Measurements from ENCODE around the gene NOL3.

The NOL3 gene

GRCh38 chr16:67209565-67209964, 39.2 kb downstream of the NOL3 start:
- H4K8ac ChIP-seq (ENCODE audit: low read depth, low read length): no peak overlapping the region
- WGBS (ENCODE audit: extremely low coverage, insufficient coverage, low lambda C conversion rate): no CpG with 5 or more reads among the region's 8 CpGs
- H3K56ac ChIP-seq (ENCODE audit: low read length): no peak overlapping the region
- H3K79me1 ChIP-seq (ENCODE audit: low read length): no peaks in the 10 kb centered on the region
- H3K4me2 ChIP-seq (ENCODE audit: low read length): no peak overlapping the region
- DNase-seq: no peak
- no peak overlapping the region for H2AK5ac ChIP-seq (ENCODE audit: low read length)
- no peak overlapping the region for H2BK120ac ChIP-seq (ENCODE audit: low read depth, low read length)
- no peak overlapping the region for H3K9ac ChIP-seq (ENCODE audit: low read length)
- H3K27me3 ChIP-seq (ENCODE audit: insufficient read depth, low read length, poor library complexity): no peaks in the 10 kb centered on the region
- no peak overlapping the region for H3K18ac ChIP-seq (ENCODE audit: low read length)
- no peak overlapping the region for H2BK15ac ChIP-seq (replicated peaks; ENCODE audit: low read depth)
- H4K5ac ChIP-seq (ENCODE audit: low read length): no peak overlapping the region
- H3K4me1 ChIP-seq (ENCODE audit: control insufficient read depth, low read depth, low read length): no peaks in the 10 kb centered on the region
- no peak overlapping the region for H3K27ac ChIP-seq (ENCODE audit: low read depth, low read length)
- no peaks in the 10 kb centered on the region for H3K79me2 ChIP-seq (ENCODE audit: control insufficient read depth, insufficient read depth, low read length)
- H2BK5ac ChIP-seq (ENCODE audit: low read length): no peak overlapping the region
- H3K23ac ChIP-seq (ENCODE audit: low read length): no peak overlapping the region
- H3K4ac ChIP-seq (ENCODE audit: low read depth, low read length): no peak overlapping the region
- H3K4me3 ChIP-seq (ENCODE audit: low read length): no peak overlapping the region
- no peaks in the 10 kb centered on the region for H3K36me3 ChIP-seq (ENCODE audit: control insufficient read depth, insufficient read depth, low read length)

- Histone ChIP-seq H2BK5ac (ENCODE audit: low read length) (no peak overlapping the region), H2AK5ac (ENCODE audit: low read length) (no peak overlapping the region), H3K4ac (ENCODE audit: low read depth, low read length) (no peak overlapping the region), H3K56ac (ENCODE audit: low read length) (no peak overlapping the region), H3K79me1 (ENCODE audit: low read length) (no peaks in the 10 kb centered on the region), H3K27me3 (ENCODE audit: insufficient read depth, low read length, poor library complexity) (no peaks in the 10 kb centered on the region), H4K5ac (ENCODE audit: low read length) (no peak overlapping the region), H3K4me2 (ENCODE audit: low read length) (no peak overlapping the region), H4K8ac (ENCODE audit: low read depth, low read length) (no peak overlapping the region), H3K23ac (ENCODE audit: low read length) (no peak overlapping the region), H3K9ac (ENCODE audit: low read length) (no peak overlapping the region), H3K79me2 (ENCODE audit: control insufficient read depth, insufficient read depth, low read length) (no peaks in the 10 kb centered on the region), H2BK120ac (ENCODE audit: low read depth, low read length) (no peak overlapping the region), H3K4me3 (ENCODE audit: low read length) (no peak overlapping the region), H2BK15ac (replicated peaks; ENCODE audit: low read depth) (no peak overlapping the region), H3K4me1 (ENCODE audit: control insufficient read depth, low read depth, low read length) (no peaks in the 10 kb centered on the region), H3K36me3 (ENCODE audit: control insufficient read depth, insufficient read depth, low read length) (no peaks in the 10 kb centered on the region), H3K18ac (ENCODE audit: low read length) (no peak overlapping the region), H3K27ac (ENCODE audit: low read depth, low read length) (no peak overlapping the region)
- no CpG with 5 or more reads among the region's 25 CpGs for WGBS (ENCODE audit: extremely low coverage, insufficient coverage, low lambda C conversion rate)
- no peak for DNase-seq
Observed at GRCh38 chr16:67210069-67210937, 40.0 kb downstream of the NOL3 start.

- Histone ChIP-seq H4K5ac (ENCODE audit: low read length) (no peak overlapping the region), H4K8ac (ENCODE audit: low read depth, low read length) (no peak overlapping the region), H2BK120ac (ENCODE audit: low read depth, low read length) (no peak overlapping the region), H3K18ac (ENCODE audit: low read length) (no peak overlapping the region), H3K4me2 (ENCODE audit: low read length) (no peak overlapping the region), H3K79me1 (ENCODE audit: low read length) (no peaks in the 10 kb centered on the region), H3K79me2 (ENCODE audit: control insufficient read depth, insufficient read depth, low read length) (no peaks in the 10 kb centered on the region), H2AK5ac (ENCODE audit: low read length) (no peak overlapping the region), H3K27ac (ENCODE audit: low read depth, low read length) (no peak overlapping the region), H3K36me3 (ENCODE audit: control insufficient read depth, insufficient read depth, low read length) (no peaks in the 10 kb centered on the region), H3K4me1 (ENCODE audit: control insufficient read depth, low read depth, low read length) (no peaks in the 10 kb centered on the region), H3K4ac (ENCODE audit: low read depth, low read length) (no peak overlapping the region), H3K23ac (ENCODE audit: low read length) (no peak overlapping the region), H3K4me3 (ENCODE audit: low read length) (no peak overlapping the region), H2BK15ac (replicated peaks; ENCODE audit: low read depth) (no peak overlapping the region), H3K27me3 (ENCODE audit: insufficient read depth, low read length, poor library complexity) (no peaks in the 10 kb centered on the region), H2BK5ac (ENCODE audit: low read length) (no peak overlapping the region), H3K56ac (ENCODE audit: low read length) (no peak overlapping the region), H3K9ac (ENCODE audit: low read length) (no peak overlapping the region)
- WGBS (ENCODE audit: extremely low coverage, insufficient coverage, low lambda C conversion rate): no CpG with 5 or more reads among the region's 7 CpGs
- DNase-seq: no peak
Observed at GRCh38 chr16:67211674-67212073, 41.3 kb downstream of the NOL3 start.

- Histone ChIP-seq H3K23ac (ENCODE audit: low read length) (no peak overlapping the region), H3K79me2 (ENCODE audit: control insufficient read depth, insufficient read depth, low read length) (no peaks in the 10 kb centered on the region), H3K4me1 (ENCODE audit: control insufficient read depth, low read depth, low read length) (no peaks in the 10 kb centered on the region), H3K4ac (ENCODE audit: low read depth, low read length) (no peak overlapping the region), H3K18ac (ENCODE audit: low read length) (no peak overlapping the region), H4K5ac (ENCODE audit: low read length) (no peak overlapping the region), H2AK5ac (ENCODE audit: low read length) (no peak overlapping the region), H2BK5ac (ENCODE audit: low read length) (no peak overlapping the region), H3K4me2 (ENCODE audit: low read length) (no peak overlapping the region), H3K27me3 (ENCODE audit: insufficient read depth, low read length, poor library complexity) (no peaks in the 10 kb centered on the region), H3K56ac (ENCODE audit: low read length) (no peak overlapping the region), H2BK15ac (replicated peaks; ENCODE audit: low read depth) (no peak overlapping the region), H3K79me1 (ENCODE audit: low read length) (no peaks in the 10 kb centered on the region), H3K36me3 (ENCODE audit: control insufficient read depth, insufficient read depth, low read length) (no peaks in the 10 kb centered on the region), H3K27ac (ENCODE audit: low read depth, low read length) (no peak overlapping the region), H2BK120ac (ENCODE audit: low read depth, low read length) (no peak overlapping the region), H3K9ac (ENCODE audit: low read length) (no peak overlapping the region), H4K8ac (ENCODE audit: low read depth, low read length) (no peak overlapping the region), H3K4me3 (ENCODE audit: low read length) (no peak overlapping the region)
- peak; percentile 57 for DNase-seq
Observed at GRCh38 chr16:67212766-67213165, 42.4 kb downstream of the NOL3 start.

GRCh38 chr16:67213197-67214019, 43.1 kb downstream of the NOL3 start:
- Histone ChIP-seq H2BK5ac (ENCODE audit: low read length) (no peak overlapping the region), H3K4me3 (ENCODE audit: low read length) (no peak overlapping the region), H2BK120ac (ENCODE audit: low read depth, low read length) (no peak overlapping the region), H3K23ac (ENCODE audit: low read length) (no peak overlapping the region), H3K79me2 (ENCODE audit: control insufficient read depth, insufficient read depth, low read length) (no peaks in the 10 kb centered on the region), H3K9ac (ENCODE audit: low read length) (no peak overlapping the region), H3K36me3 (ENCODE audit: control insufficient read depth, insufficient read depth, low read length) (no peaks in the 10 kb centered on the region), H3K56ac (ENCODE audit: low read length) (no peak overlapping the region), H3K4ac (ENCODE audit: low read depth, low read length) (no peak overlapping the region), H3K27ac (ENCODE audit: low read depth, low read length) (no peak overlapping the region), H3K27me3 (ENCODE audit: insufficient read depth, low read length, poor library complexity) (no peaks in the 10 kb centered on the region), H4K5ac (ENCODE audit: low read length) (no peak overlapping the region), H3K79me1 (ENCODE audit: low read length) (no peaks in the 10 kb centered on the region), H3K4me2 (ENCODE audit: low read length) (no peak overlapping the region), H3K18ac (ENCODE audit: low read length) (no peak overlapping the region), H4K8ac (ENCODE audit: low read depth, low read length) (no peak overlapping the region), H2BK15ac (replicated peaks; ENCODE audit: low read depth) (no peak overlapping the region), H3K4me1 (ENCODE audit: control insufficient read depth, low read depth, low read length) (no peaks in the 10 kb centered on the region), H2AK5ac (ENCODE audit: low read length) (no peak overlapping the region)
- no peak for DNase-seq
- WGBS (ENCODE audit: extremely low coverage, insufficient coverage, low lambda C conversion rate): no CpG with 5 or more reads among the region's 8 CpGs
